Mucosa of descending colon (tissue), 3 donors: ENCODE data around the gene GGTA1. TPM values are rescaled to one million over a fixed set of nuclear protein-coding genes. Genes with fewer than 3 reads are reported as not detected.
"Not testable (repeated sequence)": the region's sequence is repeated elsewhere in the genome, so short reads cannot be mapped to it uniquely, and the experiment has no call there.

ENCODE experiments used
- ATAC-seq: fragments of 200-7000 bp; cut with Tn5 transposase; one replicate; pipeline ENCODE4 v1.9.1; 2020; ENCODE audit warnings: mild to moderate bottlenecking, moderate library complexity
- DNase-seq, 3 donors: peaks; one replicate each; pipeline ENCODE4 v3.0.0-alpha.2; 2020
- H3K36me3 ChIP-seq: fragments of 200-600 bp; one replicate; pipeline ENCODE4 v1.8.0; 2021; ENCODE audit warnings: low read depth, mild to moderate bottlenecking
- H3K4me1 ChIP-seq: fragments of 200-600 bp; one replicate; pipeline ENCODE4 v1.8.0; 2021; ENCODE audit warnings: low read depth, mild to moderate bottlenecking
- H3K4me3 ChIP-seq: fragments of 200-600 bp; one replicate; pipeline ENCODE4 v1.8.0; 2021; ENCODE audit warnings: mild to moderate bottlenecking
- H3K9me3 ChIP-seq: fragments of 200-600 bp; one replicate; pipeline ENCODE4 v1.8.0; 2021; ENCODE audit warnings: mild to moderate bottlenecking
- intact Hi-C, 2 donors: fragments of 100-400 bp; cut with DNase I in 1 of 2; cut with micrococcal nuclease in 1 of 2; formaldehyde crosslinking; loops; one replicate each; pipeline versions ENCODE4 v1.11.0 to v1.11.1; 2022; cut with DNase I, micrococcal nuclease
- total RNA-seq, 3 donors: library from RNA; stranded (reverse); fragmentation: NEBNext Ultra II Directional in 2 of 3; extraction: Animal tissue kit (Norgen Biotek cat#: 25700) in 2 of 3; gene quantifications; one replicate each; pipeline versions ENCODE4 v1.2.1 to v1.2.4, GENCODE V29; 2021 to 2023
- TF ChIP-seq, protein P1 (sequence below): fragments of 200-600 bp; IDR thresholded peaks from one replicate; pipeline ENCODE4 v1.8.0; 2022; ENCODE audit warnings: antibody characterized with exemption, mild to moderate bottlenecking
- donor health status: DM: no; HTN: no; CAD: no; lungs with moderate emphysema.
- donor health status: DM: no; HTN: no; CAD: no.
- donor health status: DM: no; HTN: yes; CAD: no.

GGTA1 gene
- total RNA-seq, 3 donors from 2014 or later = 1.7 to 6.5 (median 3.2) TPM

DNA sequence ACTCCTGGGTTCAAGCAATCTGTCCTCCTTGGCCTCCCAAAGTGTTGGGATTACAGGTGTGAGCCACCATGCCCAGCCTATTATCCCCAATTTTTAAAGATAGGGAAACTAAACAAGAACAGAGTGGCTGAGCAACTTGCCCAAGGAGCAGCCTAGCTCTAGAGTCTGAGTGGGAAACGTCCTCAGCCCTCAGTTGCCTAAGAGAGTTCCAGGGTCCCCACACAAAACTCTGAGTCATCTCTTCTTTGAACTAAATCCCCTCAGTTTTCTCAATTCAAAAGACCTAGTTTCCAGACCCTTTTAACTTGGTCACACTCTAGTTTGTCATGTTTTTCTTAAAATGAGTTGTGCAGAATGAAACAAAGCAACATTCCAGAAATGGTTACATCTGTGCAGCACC is 33.5 kb downstream of the GGTA1 start:
- TF ChIP-seq, protein P1, sequence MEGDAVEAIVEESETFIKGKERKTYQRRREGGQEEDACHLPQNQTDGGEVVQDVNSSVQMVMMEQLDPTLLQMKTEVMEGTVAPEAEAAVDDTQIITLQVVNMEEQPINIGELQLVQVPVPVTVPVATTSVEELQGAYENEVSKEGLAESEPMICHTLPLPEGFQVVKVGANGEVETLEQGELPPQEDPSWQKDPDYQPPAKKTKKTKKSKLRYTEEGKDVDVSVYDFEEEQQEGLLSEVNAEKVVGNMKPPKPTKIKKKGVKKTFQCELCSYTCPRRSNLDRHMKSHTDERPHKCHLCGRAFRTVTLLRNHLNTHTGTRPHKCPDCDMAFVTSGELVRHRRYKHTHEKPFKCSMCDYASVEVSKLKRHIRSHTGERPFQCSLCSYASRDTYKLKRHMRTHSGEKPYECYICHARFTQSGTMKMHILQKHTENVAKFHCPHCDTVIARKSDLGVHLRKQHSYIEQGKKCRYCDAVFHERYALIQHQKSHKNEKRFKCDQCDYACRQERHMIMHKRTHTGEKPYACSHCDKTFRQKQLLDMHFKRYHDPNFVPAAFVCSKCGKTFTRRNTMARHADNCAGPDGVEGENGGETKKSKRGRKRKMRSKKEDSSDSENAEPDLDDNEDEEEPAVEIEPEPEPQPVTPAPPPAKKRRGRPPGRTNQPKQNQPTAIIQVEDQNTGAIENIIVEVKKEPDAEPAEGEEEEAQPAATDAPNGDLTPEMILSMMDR = no peak
- H3K4me3 ChIP-seq = no peak overlapping the region
- no peaks in the 10 kb centered on the region for H3K4me1 ChIP-seq
- ATAC-seq (no peak), DNase-seq (no peak)
- H3K36me3 ChIP-seq = no peaks in the 10 kb centered on the region
- intact Hi-C loops = no loop called here
- no peaks in the 10 kb centered on the region for H3K9me3 ChIP-seq

GRCh38 chr9:121464968-121465367 is 34.7 kb downstream of the GGTA1 start:
- ATAC-seq = no peak
- Histone ChIP-seq H3K36me3 (no peaks in the 10 kb centered on the region), H3K9me3 (no peaks in the 10 kb centered on the region), H3K4me1 (no peaks in the 10 kb centered on the region), H3K4me3 (no peak overlapping the region)
- intact Hi-C loops = no loop called here
- TF ChIP-seq, protein P1 = no peak
- DNase-seq = no peak

GRCh38 chr9:121463026-121463807 is 36.4 kb downstream of the GGTA1 start:
- intact Hi-C loops = no loop called here
- ATAC-seq (peak; percentile 38), DNase-seq (peak in 2 of 3 donors; percentile 40 to 55)
- H3K9me3 ChIP-seq = no peaks in the 10 kb centered on the region
- H3K4me1 ChIP-seq = no peaks in the 10 kb centered on the region
- TF ChIP-seq, protein P1 = no peak
- no peaks in the 10 kb centered on the region for H3K36me3 ChIP-seq
- no peak overlapping the region for H3K4me3 ChIP-seq

- ATAC-seq (no peak), DNase-seq (no peak)
- TF ChIP-seq, protein P1 = no peak
- Histone ChIP-seq H3K4me1 (no peaks in the 10 kb centered on the region), H3K36me3 (no peaks in the 10 kb centered on the region), H3K9me3 (no peaks in the 10 kb centered on the region), H3K4me3 (no peak overlapping the region)
- intact Hi-C loops = no loop called here
These were observed 40.1 kb downstream of the GGTA1 start for GRCh38 chr9:121459513-121459912.

DNA sequence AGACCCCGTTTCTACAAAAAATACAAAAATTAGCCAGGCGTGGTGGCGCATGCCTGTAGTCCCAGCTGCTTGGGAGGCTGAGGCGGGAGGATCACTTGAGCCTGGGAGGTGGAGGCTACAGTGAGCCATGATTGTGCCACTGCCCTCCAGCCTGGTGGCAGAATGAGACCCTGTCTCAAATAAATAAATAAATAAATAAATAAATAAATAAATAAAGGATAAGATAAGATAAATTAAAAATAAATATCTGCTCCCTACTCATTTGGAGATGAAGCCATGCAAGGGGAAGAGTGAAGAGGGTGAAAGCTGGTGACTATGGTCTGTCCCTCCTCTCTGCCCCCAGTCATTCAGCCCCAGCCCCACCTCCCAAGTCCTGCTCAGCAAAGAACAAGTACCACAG is 41.2 kb downstream of the GGTA1 start:
- H3K9me3 ChIP-seq, intact Hi-C loops, H3K4me3 ChIP-seq, H3K4me1 ChIP-seq, DNase-seq, H3K36me3 ChIP-seq, ATAC-seq: not testable (repeated sequence)

- H3K4me3 ChIP-seq = no peak overlapping the region
- DNase-seq (no peak), ATAC-seq (no peak)
- intact Hi-C loops = no loop called here
- TF ChIP-seq, protein P1 = no peak
- H3K9me3 ChIP-seq = no peaks in the 10 kb centered on the region
- H3K36me3 ChIP-seq = no peaks in the 10 kb centered on the region
- no peaks in the 10 kb centered on the region for H3K4me1 ChIP-seq
These were observed 44.0 kb downstream of the GGTA1 start for GRCh38 chr9:121455527-121456239.
